Duodenal mucosa (tissue), 2 donors: ENCODE results near the gene PSD2.

ENCODE experiments used
- H3K27ac ChIP-seq: one replicate; pipeline ENCODE4 v1.7.0; 2013; ENCODE audit warnings: low read depth, low read length
- H3K27me3 ChIP-seq, 2 donors: one replicate each; pipeline ENCODE4 v1.7.0; 2013; ENCODE audit warnings: low read length in 2 of 2, control low read depth in 1 of 2; ENCODE audit not compliant: insufficient read depth in 2 of 2, control insufficient read depth in 1 of 2
- H3K36me3 ChIP-seq, 2 donors: one replicate each; pipeline ENCODE4 v1.7.0; 2013; ENCODE audit warnings: low read length in 2 of 2, control low read depth in 1 of 2; ENCODE audit not compliant: insufficient read depth in 2 of 2, control insufficient read depth in 1 of 2
- H3K4me1 ChIP-seq, 2 donors: one replicate each; pipeline ENCODE4 v1.7.0; 2013; ENCODE audit warnings: low read length in 2 of 2, control low read depth in 1 of 2; ENCODE audit not compliant: insufficient read depth in 2 of 2, control insufficient read depth in 1 of 2
- H3K4me3 ChIP-seq, 2 donors: one replicate each; pipeline ENCODE4 v1.7.0; 2013; ENCODE audit warnings: low read length in 2 of 2, low read depth in 1 of 2
- H3K9ac ChIP-seq, 2 donors: one replicate each; pipeline ENCODE4 v1.7.0; 2013; ENCODE audit warnings: low read length in 2 of 2, low read depth in 1 of 2
- H3K9me3 ChIP-seq, 2 donors: one replicate each; pipeline ENCODE4 v1.7.0; 2013; ENCODE audit warnings: low read length in 2 of 2, control low read depth in 1 of 2; ENCODE audit not compliant: control insufficient read depth in 1 of 2

PSD2 gene

DNA sequence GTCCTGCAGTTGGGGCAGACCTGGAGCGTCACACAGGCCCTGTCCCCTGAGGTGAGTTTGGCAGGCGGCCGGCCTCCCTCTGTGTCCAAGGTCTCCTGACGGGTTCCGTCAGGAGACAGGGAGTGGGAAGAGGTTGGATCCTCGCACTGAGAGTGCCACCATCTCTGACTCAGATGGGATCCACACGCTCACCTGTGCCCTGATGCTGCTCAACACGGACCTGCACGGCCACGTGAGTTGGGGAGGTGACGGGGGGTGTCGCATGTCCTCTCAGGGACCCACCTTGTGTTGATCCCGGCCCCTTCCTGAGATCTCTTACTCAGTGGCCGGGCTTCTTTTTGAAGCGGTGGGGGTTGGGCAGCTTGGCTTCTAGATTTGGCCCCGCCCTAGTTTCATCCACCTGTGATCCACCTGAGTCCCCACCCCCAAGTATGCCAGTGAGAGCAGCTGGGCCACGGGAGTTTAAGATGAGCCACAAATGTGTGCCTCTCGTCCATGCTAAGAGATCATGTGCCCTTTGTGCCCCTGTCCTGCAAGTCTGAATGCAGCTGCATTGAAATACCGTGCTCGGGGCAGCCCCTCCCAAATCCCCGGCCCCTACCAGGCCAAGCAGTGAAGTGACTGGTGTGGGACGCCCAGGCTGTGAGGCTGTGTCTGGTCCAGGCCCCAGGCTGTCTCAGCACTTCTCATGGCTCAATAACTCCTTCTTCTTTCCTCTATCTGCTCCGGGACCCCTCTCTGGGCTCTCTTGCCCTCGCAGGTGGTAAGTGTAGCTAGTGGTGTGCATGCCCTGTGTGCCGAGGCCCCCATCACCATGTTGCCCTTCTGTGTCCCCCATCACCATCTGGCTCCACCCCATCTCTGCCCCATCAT lies 27.2 kb downstream of the PSD2 start:
- no peak overlapping the region for H3K9ac ChIP-seq
- H3K27me3 ChIP-seq: peaks cover 0 to 3% of the 10 kb centered on the region in 2 donors
- no peak overlapping the region for H3K4me3 ChIP-seq
- no peaks in the 10 kb centered on the region for H3K9me3 ChIP-seq
- H3K27ac ChIP-seq: no peak overlapping the region
- no peaks in the 10 kb centered on the region for H3K4me1 ChIP-seq
- no peaks in the 10 kb centered on the region for H3K36me3 ChIP-seq

DNA sequence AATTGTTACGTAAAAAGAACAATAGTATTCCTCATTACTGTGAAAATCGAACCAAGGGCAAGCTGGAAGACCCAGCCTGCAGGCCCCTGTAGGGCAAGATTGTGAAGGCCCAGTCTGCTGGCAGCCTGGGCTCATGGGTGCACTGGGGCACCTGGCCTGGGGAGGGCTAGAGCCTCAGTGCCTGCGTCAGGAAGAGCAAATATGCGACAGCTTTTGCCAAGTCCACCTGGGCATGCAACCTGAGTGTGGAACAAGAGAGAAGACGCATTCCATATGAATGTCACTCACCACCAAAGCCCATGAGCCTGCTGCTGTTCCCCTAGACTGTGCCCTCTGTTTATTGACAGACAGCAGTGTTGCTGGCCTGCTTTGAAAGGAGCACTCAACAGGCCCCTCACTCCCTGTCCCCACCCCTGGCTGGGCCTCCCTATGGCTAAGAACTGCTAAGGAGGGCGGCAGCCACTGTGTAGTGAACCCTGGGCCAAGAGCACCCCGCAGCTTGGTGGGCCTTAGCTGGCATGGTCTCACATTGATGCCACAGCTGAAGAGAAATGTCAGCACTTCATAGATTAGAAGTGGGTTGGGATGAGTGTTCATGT lies 28.2 kb downstream of the PSD2 start:
- no peaks in the 10 kb centered on the region for H3K4me1 ChIP-seq
- peaks cover 0 to 3% of the 10 kb centered on the region in 2 donors for H3K27me3 ChIP-seq
- H3K9ac ChIP-seq: no peak overlapping the region
- H3K36me3 ChIP-seq: no peaks in the 10 kb centered on the region
- H3K4me3 ChIP-seq: no peak overlapping the region
- no peak overlapping the region for H3K27ac ChIP-seq
- no peaks in the 10 kb centered on the region for H3K9me3 ChIP-seq

DNA sequence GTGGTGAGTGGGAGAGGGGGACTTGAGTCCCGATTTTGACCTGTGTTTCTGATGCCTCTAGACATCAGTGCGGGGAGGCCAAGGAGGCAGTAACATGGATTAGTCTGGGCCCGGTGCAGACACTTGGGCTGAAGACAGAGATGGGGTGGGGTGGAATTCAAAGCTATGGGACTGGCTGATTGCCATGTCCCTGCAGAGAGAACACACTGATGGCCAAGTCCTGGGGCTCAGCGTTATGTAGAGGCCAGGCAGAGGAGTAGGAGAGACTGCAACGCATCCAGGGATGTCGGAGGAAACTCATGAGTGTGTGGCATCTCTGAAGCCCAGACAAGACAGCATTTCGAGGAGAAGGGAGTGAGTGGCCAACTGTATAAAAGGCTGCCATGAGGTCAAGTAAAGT lies 30.1 kb downstream of the PSD2 start:
- no peaks in the 10 kb centered on the region for H3K27me3 ChIP-seq
- H3K27ac ChIP-seq: no peak overlapping the region
- H3K9me3 ChIP-seq: no peaks in the 10 kb centered on the region
- H3K9ac ChIP-seq: no peak overlapping the region
- no peak overlapping the region for H3K4me3 ChIP-seq
- no peaks in the 10 kb centered on the region for H3K4me1 ChIP-seq
- H3K36me3 ChIP-seq: no peaks in the 10 kb centered on the region

DNA sequence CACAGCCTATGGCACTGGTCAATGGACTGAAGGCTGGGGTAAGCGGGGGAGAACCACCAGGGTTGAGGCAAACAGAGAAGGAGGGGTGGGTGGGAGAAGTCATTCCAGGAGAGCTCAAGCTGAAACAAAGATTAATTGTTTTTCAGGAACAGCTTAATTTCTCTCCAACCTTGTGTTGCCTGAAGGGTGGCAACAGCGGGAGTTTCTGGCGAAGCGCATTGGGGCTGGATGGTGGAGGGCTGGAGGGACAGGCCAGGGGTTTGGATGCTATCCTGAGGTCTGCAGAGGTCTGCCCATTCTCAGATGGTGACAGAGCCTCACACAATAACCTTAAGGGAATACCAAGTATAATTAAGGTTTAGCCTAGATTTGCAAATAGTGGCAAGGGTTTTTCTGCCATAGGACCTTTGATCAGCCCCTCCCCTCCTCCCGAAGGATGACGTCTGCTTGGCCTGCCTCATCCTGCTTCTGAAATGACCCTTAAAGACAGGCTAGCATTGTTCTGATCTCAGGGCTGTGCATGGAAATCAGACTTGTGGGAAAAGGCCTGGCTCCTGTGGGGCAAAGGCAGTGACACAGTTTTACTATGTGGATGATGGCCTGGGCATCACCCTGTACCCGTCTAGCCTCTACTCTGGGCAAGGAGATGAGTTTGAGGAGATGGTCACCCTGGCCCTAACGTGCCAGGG lies 32.7 kb downstream of the PSD2 start:
- Histone ChIP-seq H3K36me3 (no peaks in the 10 kb centered on the region), H3K27me3 (peaks cover 0 to 9% of the 10 kb centered on the region in 2 donors), H3K4me3 (no peak overlapping the region), H3K9ac (no peak overlapping the region), H3K4me1 (no peaks in the 10 kb centered on the region), H3K27ac (no peak overlapping the region), H3K9me3 (no peaks in the 10 kb centered on the region)

DNA sequence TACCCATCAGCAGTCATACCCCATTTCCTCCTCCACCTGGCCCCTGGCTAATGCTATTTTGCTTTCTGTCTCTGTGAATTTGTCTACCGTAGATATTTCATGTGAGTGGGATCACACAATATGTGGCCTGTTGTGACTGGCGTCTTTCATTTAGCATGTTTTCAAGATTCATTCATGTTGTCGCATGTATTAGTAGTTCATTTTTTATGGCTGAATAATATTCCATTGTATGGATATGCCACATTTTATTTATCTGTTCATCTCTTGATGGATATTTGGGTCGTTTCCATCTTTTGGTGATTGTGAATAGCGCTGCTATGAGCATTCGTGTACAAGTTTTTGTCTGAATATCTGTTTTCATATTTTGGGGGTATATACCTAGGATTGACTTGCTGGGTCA lies 33.9 kb downstream of the PSD2 start:
- Histone ChIP-seq H3K27me3 (peaks cover 0 to 9% of the 10 kb centered on the region in 2 donors), H3K36me3 (no peaks in the 10 kb centered on the region), H3K9me3 (no peaks in the 10 kb centered on the region), H3K9ac (no peak overlapping the region), H3K4me3 (no peak overlapping the region), H3K27ac (no peak overlapping the region), H3K4me1 (no peaks in the 10 kb centered on the region)

DNA sequence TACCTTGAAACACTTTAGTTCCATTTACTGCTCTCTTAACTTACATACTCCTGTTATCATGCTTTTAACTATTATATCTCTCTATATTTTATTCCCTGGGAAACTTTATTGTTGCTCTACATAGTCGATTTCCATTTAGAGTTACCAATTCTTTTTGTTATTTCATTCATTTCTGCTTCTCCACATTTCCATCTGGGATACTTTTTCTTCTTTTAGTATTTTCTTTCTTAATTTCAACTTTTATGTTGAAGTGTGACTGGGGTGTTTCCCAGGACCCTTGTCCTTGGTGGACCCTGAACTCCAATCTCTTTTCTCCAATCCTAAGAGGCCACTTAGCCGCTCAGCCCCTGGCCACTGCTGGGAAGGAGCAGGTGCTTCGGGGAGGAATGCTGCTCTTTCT lies 36.0 kb downstream of the PSD2 start:
- Histone ChIP-seq H3K9me3 (no peaks in the 10 kb centered on the region), H3K4me3 (no peak overlapping the region), H3K27me3 (peaks cover 0 to 9% of the 10 kb centered on the region in 2 donors), H3K27ac (no peak overlapping the region), H3K4me1 (no peaks in the 10 kb centered on the region), H3K36me3 (no peaks in the 10 kb centered on the region), H3K9ac (no peak overlapping the region)

DNA sequence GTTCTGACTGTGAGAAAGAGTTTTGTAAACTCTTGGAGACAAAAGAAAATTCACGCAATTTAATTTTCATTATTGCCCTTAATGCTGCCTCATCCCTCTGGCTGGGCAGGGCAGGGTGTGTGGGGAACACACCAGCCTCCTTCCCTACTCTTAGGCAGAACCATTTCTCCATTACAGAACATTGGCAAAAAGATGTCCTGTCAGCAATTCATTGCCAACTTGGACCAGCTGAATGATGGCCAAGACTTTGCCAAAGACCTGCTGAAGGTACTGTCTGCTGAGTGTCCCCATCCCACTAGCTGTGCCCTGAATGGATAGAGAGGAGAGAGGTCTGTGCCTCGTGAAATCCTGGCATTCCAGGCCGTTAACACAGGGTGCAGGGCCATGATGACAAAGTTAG lies 37.9 kb downstream of the PSD2 start:
- Histone ChIP-seq H3K36me3 (no peaks in the 10 kb centered on the region), H3K4me1 (no peaks in the 10 kb centered on the region), H3K27ac (no peak overlapping the region), H3K9ac (no peak overlapping the region), H3K9me3 (no peaks in the 10 kb centered on the region), H3K4me3 (no peak overlapping the region), H3K27me3 (peaks cover 0 to 9% of the 10 kb centered on the region in 2 donors)

DNA sequence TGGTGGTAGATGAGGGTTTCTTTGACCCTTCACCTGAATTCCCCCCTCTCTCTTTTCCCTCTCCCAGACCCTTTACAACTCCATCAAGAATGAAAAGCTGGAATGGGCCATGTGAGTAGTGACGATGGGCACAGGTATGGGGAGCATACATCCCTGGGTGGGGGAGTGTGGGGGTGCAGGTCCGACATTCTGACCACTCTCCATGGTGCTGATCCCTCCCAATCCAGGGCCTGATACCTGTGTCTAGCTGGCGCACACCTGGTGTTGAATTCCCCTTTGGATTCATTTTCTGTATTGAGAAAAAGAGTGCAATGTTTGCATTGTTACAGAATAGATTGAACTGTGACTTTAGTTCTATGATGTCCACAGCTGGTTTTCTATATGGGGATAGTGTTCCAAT lies 40.0 kb downstream of the PSD2 start:
- Histone ChIP-seq H3K4me1 (no peaks in the 10 kb centered on the region), H3K36me3 (no peaks in the 10 kb centered on the region), H3K4me3 (no peak overlapping the region), H3K9me3 (no peaks in the 10 kb centered on the region), H3K9ac (no peak overlapping the region), H3K27ac (no peak overlapping the region), H3K27me3 (peaks cover 0 to 9% of the 10 kb centered on the region in 2 donors)

DNA sequence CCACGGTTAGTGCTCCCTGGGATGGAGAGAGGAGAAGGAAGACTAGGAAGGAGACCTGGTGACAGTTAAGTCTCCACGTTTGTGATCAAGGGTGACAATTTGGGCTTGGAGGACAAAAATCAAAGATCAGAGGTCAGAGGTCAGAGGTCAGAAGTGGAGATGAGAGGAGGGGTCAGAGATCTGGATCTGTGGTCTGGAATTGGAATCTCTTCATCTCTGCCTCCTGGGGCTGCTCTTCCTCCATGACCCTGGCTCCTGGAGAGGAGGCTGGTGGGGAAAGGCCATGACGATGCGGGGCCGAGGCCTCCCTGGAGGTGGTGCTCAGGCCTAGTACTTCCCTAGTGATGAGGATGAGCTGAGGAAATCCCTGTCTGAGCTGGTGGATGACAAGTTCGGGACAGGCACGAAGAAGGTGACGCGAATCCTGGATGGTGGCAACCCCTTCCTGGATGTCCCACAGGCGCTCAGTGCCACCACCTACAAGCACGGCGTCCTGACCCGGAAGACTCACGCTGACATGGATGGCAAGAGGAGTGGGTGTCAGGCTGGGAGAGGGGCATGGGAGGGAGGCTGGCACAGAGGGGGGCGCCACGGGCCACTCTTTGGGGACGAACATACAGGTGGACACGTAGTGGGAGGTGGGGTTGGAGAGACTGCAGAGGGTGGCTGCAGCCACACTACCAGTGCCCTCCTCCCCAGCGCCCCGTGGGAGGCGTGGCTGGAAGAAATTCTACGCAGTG lies 41.0 kb downstream of the PSD2 start:
- Histone ChIP-seq H3K9ac (no peak overlapping the region), H3K27me3 (peaks cover 0 to 9% of the 10 kb centered on the region in 2 donors), H3K27ac (no peak overlapping the region), H3K4me3 (no peak overlapping the region), H3K4me1 (no peaks in the 10 kb centered on the region), H3K36me3 (no peaks in the 10 kb centered on the region), H3K9me3 (no peaks in the 10 kb centered on the region)
